GM13976 (cell line): ENCODE results near the gene FBN1.

Source experiments
- DNase-seq: peaks from one replicate; pipeline ENCODE4 v3.0.0; 2012; ENCODE audit warnings: low spot score
- in situ Hi-C: fragments of 300-500 bp; cut with MboI; formaldehyde crosslinking; loops from one replicate; pipeline ENCODE4 v1.12.0; 2022; ENCODE audit warnings: low sequenced_read_pairs, mixed read lengths, inconsistent platforms; ENCODE audit not compliant: unreplicated experiment
- TF ChIP-seq, protein P1 (sequence below): IDR thresholded peaks from 2 replicates; pipeline ENCODE4 v1.5.1; 2012; ENCODE audit warnings: borderline replicate concordance, mild to moderate bottlenecking; ENCODE audit not compliant: insufficient read depth; ENCODE audit errors: extremely low read depth, missing control alignments, control extremely low read depth

Gene FBN1

DNA sequence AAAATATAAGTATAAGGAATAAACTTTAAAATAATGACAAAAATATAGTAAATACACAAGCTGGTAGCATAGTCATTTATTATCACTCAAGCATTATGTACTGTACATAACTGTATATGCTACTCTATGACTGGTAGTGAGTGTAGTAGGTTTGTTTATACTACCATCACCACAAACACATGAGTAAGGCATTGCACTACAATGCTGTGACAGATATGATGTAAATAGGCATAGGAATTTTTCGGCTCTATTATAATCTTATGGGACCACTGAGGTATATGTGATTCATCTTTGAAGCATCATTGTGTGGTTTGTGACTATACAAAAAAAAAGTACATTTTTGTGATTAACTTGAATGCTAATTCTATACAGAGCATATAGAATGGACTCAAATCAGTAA is 35.3 kb upstream of the FBN1 start:
- DNase-seq: no peak
- in situ Hi-C loops: no loop called here
- TF ChIP-seq, protein P1, sequence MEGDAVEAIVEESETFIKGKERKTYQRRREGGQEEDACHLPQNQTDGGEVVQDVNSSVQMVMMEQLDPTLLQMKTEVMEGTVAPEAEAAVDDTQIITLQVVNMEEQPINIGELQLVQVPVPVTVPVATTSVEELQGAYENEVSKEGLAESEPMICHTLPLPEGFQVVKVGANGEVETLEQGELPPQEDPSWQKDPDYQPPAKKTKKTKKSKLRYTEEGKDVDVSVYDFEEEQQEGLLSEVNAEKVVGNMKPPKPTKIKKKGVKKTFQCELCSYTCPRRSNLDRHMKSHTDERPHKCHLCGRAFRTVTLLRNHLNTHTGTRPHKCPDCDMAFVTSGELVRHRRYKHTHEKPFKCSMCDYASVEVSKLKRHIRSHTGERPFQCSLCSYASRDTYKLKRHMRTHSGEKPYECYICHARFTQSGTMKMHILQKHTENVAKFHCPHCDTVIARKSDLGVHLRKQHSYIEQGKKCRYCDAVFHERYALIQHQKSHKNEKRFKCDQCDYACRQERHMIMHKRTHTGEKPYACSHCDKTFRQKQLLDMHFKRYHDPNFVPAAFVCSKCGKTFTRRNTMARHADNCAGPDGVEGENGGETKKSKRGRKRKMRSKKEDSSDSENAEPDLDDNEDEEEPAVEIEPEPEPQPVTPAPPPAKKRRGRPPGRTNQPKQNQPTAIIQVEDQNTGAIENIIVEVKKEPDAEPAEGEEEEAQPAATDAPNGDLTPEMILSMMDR: no peak

DNA sequence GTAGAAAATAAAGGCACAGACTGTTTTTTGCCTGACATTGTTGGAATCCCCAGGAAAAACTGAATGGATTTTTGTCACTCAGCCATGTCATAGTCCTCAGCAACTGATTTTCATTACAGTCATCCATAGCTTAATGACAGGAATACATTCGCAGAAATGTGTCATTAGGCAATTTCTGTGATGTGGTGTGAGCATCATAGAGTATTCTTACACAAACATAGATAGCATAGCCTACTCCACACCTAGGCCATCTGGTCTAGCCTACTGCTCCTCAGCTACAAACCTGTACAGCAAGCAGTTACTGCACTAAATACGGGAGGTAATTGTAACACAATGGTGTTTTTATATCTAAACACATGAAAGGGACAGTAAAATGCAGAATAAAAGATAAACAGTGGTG is 34.4 kb upstream of the FBN1 start:
- in situ Hi-C loops: no loop called here
- TF ChIP-seq, protein P1: no peak
- no peak for DNase-seq

DNA sequence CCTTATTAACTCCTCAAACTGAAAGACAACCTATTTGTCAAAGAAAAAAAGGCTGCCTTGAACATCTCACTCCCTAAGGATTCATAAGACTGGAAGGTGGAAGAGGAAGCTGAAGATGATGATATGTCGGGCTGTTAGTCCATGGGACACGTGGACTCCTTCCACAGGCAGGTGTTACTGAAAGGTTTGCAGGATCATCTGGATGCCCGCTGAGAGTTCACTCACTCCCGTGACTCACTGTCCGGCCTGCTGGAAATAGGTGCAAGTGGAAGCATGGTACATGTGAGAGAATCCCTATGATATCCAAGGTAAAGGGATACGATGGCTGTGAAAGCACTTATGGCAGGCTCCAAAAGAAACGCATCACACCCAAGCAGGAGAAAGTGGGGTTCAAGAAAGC is 33.3 kb upstream of the FBN1 start:
- TF ChIP-seq, protein P1: no peak
- DNase-seq: no peak
- in situ Hi-C loops: no loop called here

DNA sequence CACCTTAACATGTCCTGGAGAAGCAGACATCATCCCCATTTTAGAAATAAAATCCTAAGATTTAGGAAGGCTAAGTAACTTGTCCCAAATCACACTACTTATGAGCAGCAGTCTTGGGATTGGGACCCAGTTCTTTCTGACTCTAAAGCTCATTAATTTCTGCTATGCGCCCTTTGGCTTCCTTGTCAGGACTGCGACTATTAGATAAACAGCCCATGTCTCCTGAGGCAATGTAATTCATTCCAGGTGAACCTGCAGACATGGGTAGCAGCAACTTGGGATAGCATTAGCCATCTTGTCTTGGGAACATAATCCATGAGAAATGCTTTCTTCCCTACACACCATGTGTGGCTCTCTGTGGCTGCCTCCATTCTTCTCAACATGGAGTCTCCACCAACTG is 32.3 kb upstream of the FBN1 start:
- in situ Hi-C loops: no loop called here
- no peak for DNase-seq
- TF ChIP-seq, protein P1: no peak

DNA sequence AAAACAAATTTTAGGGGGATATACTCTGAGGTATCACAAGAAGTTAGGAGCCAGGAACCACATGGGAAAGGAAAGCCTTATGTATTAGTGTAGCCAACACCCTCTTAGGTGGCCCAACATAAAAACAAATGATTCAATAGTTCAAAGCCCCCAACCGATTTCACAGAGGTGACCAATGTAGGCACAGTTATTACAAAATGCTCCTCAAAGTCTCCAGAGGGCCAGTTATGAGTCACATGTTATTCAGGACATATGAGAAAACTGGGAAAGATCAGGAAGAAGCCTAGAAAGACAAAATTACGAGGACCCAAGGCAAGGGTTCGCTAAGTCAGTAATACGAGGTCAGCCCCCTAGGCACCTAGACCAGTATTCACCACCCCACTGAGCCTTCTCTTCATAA is 29.9 kb upstream of the FBN1 start:
- TF ChIP-seq, protein P1: no peak
- DNase-seq: no peak
- in situ Hi-C loops: no loop called here

DNA sequence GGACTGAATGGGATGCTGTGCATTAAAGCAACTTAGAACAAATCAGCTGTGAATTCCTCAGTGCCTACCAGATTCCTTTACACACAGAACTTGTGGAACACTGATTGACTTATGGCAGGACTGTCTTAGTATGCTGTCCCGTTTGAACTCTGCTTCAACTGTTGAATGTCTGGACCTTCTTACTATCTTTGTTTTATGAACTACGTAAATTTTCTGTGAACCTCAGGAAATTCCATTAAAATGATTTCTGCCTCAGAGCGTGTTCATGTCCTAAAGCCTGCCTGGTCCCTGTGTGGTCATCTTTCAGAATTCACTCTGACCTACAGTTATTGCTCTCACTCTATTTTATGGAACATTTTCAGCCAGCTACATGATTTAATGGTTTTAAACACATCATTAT is 29.4 kb upstream of the FBN1 start:
- DNase-seq: no peak
- in situ Hi-C loops: no loop called here
- TF ChIP-seq, protein P1: no peak

DNA sequence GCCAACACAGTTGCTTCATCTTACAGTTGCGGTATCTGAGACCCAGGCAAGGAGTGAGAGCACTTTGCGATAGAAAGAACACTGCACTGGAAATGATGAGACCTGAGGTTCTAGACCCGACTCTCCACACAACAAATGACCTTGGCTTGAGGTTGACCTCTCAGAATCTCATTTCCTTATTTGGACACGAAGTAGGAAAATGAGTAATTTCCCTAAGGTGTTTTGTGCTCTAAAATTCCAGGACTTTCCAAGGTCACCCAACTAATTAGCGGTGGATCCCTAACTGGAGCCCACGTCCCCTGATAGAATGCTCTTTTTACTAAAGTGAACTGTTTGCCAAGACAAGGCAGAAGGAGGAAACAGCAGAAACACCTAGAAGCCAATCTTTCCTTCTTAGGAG is 26.7 kb upstream of the FBN1 start:
- TF ChIP-seq, protein P1: no peak
- in situ Hi-C loops: no loop called here
- DNase-seq: no peak
